ENCODE data around the gene TMEM272. TPM values are rescaled to one million over a fixed set of nuclear protein-coding genes. Genes with fewer than 3 reads are reported as not detected.

TMEM272 gene
- polyA plus RNA-seq, 3 donors, result 0.02 to 0.03 TPM; not detected in 1

- no peak overlapping the region for H3K27ac ChIP-seq (ENCODE audit: low read depth, low read length)
- 49 to 82% (median 80%) methylated on average over 7 of the region's 7 CpGs for WGBS, 3 donors
Measured at GRCh38 chr13:51796546-51796945, 48.4 kb downstream of the TMEM272 start.

- H3K27ac ChIP-seq (ENCODE audit: low read depth, low read length), result no peak overlapping the region
- WGBS, 3 donors, result 81 to 93% (median 89%) methylated on average over 2 of the region's 2 CpGs
Measured at GRCh38 chr13:51795419-51795818, 49.6 kb downstream of the TMEM272 start.

- H3K27ac ChIP-seq (ENCODE audit: low read depth, low read length), result no peak overlapping the region
- 32 to 96% (median 90%) methylated on average over 4 of the region's 4 CpGs for WGBS, 3 donors
Measured at GRCh38 chr13:51794964-51795363, 50.0 kb downstream of the TMEM272 start.

GRCh38 chr13:51793570-51794271 lies 51.3 kb downstream of the TMEM272 start:
- 53 to 72% (median 54%) methylated on average over 6 of the region's 6 CpGs for WGBS, 3 donors
- no peak overlapping the region for H3K27ac ChIP-seq (ENCODE audit: low read depth, low read length)

GRCh38 chr13:51786425-51787265 lies 58.3 kb downstream of the TMEM272 start:
- no peak overlapping the region for H3K27ac ChIP-seq (ENCODE audit: low read depth, low read length)

GRCh38 chr13:51785712-51786424 lies 59.1 kb downstream of the TMEM272 start:
- 23 to 35% (median 27%) methylated on average over 12 of the region's 12 CpGs for WGBS, 3 donors
- no peak overlapping the region for H3K27ac ChIP-seq (ENCODE audit: low read depth, low read length)

More at GRCh38 chr13:51786425-51787265, 58.3 kb downstream of the TMEM272 start:
- WGBS, 3 donors, result 48 to 53% (median 50%) methylated on average over 10 of the region's 10 CpGs

GRCh38 chr13:51784097-51784496 lies 60.9 kb downstream of the TMEM272 start:
- WGBS, 3 donors, result 100% methylated on average over 1 of the region's 1 CpG
- H3K27ac ChIP-seq (ENCODE audit: low read depth, low read length), result no peak overlapping the region

- no peak overlapping the region for H3K27ac ChIP-seq (ENCODE audit: low read depth, low read length)
- 59 to 92% (median 90%) methylated on average over 9 of the region's 9 CpGs for WGBS, 3 donors
Measured at GRCh38 chr13:51783428-51784094, 61.4 kb downstream of the TMEM272 start.

GRCh38 chr13:51782026-51782710 lies 62.8 kb downstream of the TMEM272 start:
- 42 to 86% (median 82%) methylated on average over 15 of the region's 15 CpGs for WGBS, 3 donors
- H3K27ac ChIP-seq (ENCODE audit: low read depth, low read length), result no peak overlapping the region

GRCh38 chr13:51781246-51782022 lies 63.5 kb downstream of the TMEM272 start:
- no peak overlapping the region for H3K27ac ChIP-seq (ENCODE audit: low read depth, low read length)
- WGBS, 3 donors, result 54 to 86% (median 83%) methylated on average over 15 of the region's 15 CpGs

- WGBS, 3 donors, result 47 to 80% (median 75%) methylated on average over 3 of the region's 3 CpGs
- no peak overlapping the region for H3K27ac ChIP-seq (ENCODE audit: low read depth, low read length)
Measured at GRCh38 chr13:51780099-51780498, 64.9 kb downstream of the TMEM272 start.

GRCh38 chr13:51778392-51778791 lies 66.6 kb downstream of the TMEM272 start:
- 22 to 62% (median 50%) methylated on average over 11 of the region's 11 CpGs for WGBS, 3 donors

GRCh38 chr13:51777921-51778320 lies 67.1 kb downstream of the TMEM272 start:
- WGBS, 3 donors, result 52 to 77% (median 69%) methylated on average over 9 of the region's 9 CpGs
- no peak overlapping the region for H3K27ac ChIP-seq (ENCODE audit: low read depth, low read length)

More at GRCh38 chr13:51778392-51778791, 66.6 kb downstream of the TMEM272 start:
- no peak overlapping the region for H3K27ac ChIP-seq (ENCODE audit: low read depth, low read length)

- no peak overlapping the region for H3K27ac ChIP-seq (ENCODE audit: low read depth, low read length)
- 61 to 78% (median 74%) methylated on average over 7 of the region's 7 CpGs for WGBS, 3 donors
Measured at GRCh38 chr13:51776179-51776578, 68.8 kb downstream of the TMEM272 start.

- no peak overlapping the region for H3K27ac ChIP-seq (ENCODE audit: low read depth, low read length)
- 91 to 95% (median 93%) methylated on average over 9 to 11 of the region's 11 CpGs for WGBS, 3 donors
Measured at GRCh38 chr13:51773515-51773914, 71.5 kb downstream of the TMEM272 start.

- WGBS, 3 donors, result 83 to 95% (median 92%) methylated on average over 6 of the region's 6 CpGs
- no peak overlapping the region for H3K27ac ChIP-seq (ENCODE audit: low read depth, low read length)
Measured at GRCh38 chr13:51772781-51773180, 72.2 kb downstream of the TMEM272 start.

GRCh38 chr13:51772105-51772455 lies 72.9 kb downstream of the TMEM272 start:
- 53 to 96% (median 89%) methylated on average over 9 of the region's 9 CpGs for WGBS, 3 donors
- no peak overlapping the region for H3K27ac ChIP-seq (ENCODE audit: low read depth, low read length)

Data from adipose tissue (tissue), 3 donors.